Measurements from ENCODE around the gene TXNRD2. TPM values are rescaled to one million over a fixed set of nuclear protein-coding genes. Genes with fewer than 3 reads are reported as not detected.

TXNRD2 gene
- total RNA-seq, 1 experiment from 2014 or later = 22.9 TPM

- Histone ChIP-seq H3K9ac (ENCODE audit: extremely low read depth, insufficient read length, low read length) (no peak overlapping the region), H2BK5ac (ENCODE audit: insufficient read length, low read length) (no peak overlapping the region), H3K14ac (ENCODE audit: insufficient read depth, low read length) (no peak overlapping the region), H2BK15ac (ENCODE audit: low read depth, low read length) (no peak overlapping the region), H2BK120ac (ENCODE audit: low read depth, low read length, poor library complexity, severe bottlenecking) (no peak overlapping the region), H3T11ph (ENCODE audit: low read length) (no peak overlapping the region), H3K27ac (ENCODE audit: insufficient read length, low read depth, low read length) (no peak overlapping the region), H3K23ac (ENCODE audit: insufficient read length, low read depth, low read length) (no peak overlapping the region), H3K4ac (ENCODE audit: low read depth, low read length) (no peak overlapping the region), H3K27me3 (ENCODE audit: insufficient read depth, low read length) (no peaks in the 10 kb centered on the region), H4K8ac (replicated peaks; ENCODE audit: insufficient read length, low read depth, low read length) (no peak overlapping the region), H4K91ac (ENCODE audit: insufficient read length, low read depth, low read length) (no peak overlapping the region), H3K4me2 (ENCODE audit: insufficient read depth, insufficient read length, low read length) (no peak overlapping the region), H3K18ac (ENCODE audit: insufficient read length, low read depth, low read length) (no peak overlapping the region), H4K20me1 (ENCODE audit: control insufficient read depth, insufficient read depth, insufficient read length) (no peaks in the 10 kb centered on the region), H3K79me1 (ENCODE audit: insufficient read depth, low read depth, low read length, poor library complexity, severe bottlenecking) (no peaks in the 10 kb centered on the region), H2AFZ (ENCODE audit: low read length) (no peak overlapping the region), H3K56ac (ENCODE audit: insufficient read length, low read depth, low read length) (no peak overlapping the region), H2BK20ac (ENCODE audit: low read depth, low read length, poor library complexity, severe bottlenecking) (no peak overlapping the region), H2BK12ac (ENCODE audit: insufficient read length, low read depth, low read length) (no peak overlapping the region), H3K23me2 (ENCODE audit: insufficient read length, low read depth, low read length, poor library complexity, severe bottlenecking) (no peaks in the 10 kb centered on the region), H3K9me3 (ENCODE audit: control insufficient read depth, low read depth, low read length) (no peaks in the 10 kb centered on the region), H3K79me2 (ENCODE audit: insufficient read depth, low read length) (no peaks in the 10 kb centered on the region), H3K4me1 (ENCODE audit: insufficient read depth, low read length) (no peaks in the 10 kb centered on the region; the same call in 1 of the 2 replicates), H4K5ac (ENCODE audit: insufficient read length, low read depth, low read length) (no peak overlapping the region), H2AK5ac (ENCODE audit: insufficient read length, low read length) (no peak overlapping the region)
- H3K9me3 Mint-ChIP-seq = no peaks in the 10 kb centered on the region
- H3K4me1 Mint-ChIP-seq = peaks cover 11% of the 10 kb centered on the region in 2 experiments
- H3K4me3 Mint-ChIP-seq = no peak overlapping the region
- DNase-seq = no peak
- TF ChIP-seq CTCF (conservative IDR thresholded peaks at IDR 0.05) = no peak
- no peak overlapping the region for H3K27ac Mint-ChIP-seq
- H3K36me3 Mint-ChIP-seq (ENCODE audit: insufficient read depth in 1 of 3, low read depth in 3 of 3) = peaks cover 4 to 37% (median 35%) of the 10 kb centered on the region in 3 experiments
- no peaks in the 10 kb centered on the region; the same call in 1 of the 2 replicates for H3K27me3 Mint-ChIP-seq (ENCODE audit: low read depth)
- WGBS (ENCODE audit: extremely low coverage, insufficient read length, low lambda C conversion rate) = no CpG with 5 or more reads among the region's 7 CpGs
Observed at GRCh38 chr22:19967850-19968449, 26.3 kb upstream of the TXNRD2 start.
